HG03135 (cell line): ENCODE results near the gene ERP27.

ENCODE experiments used
- ATAC-seq: cut with Tn5 transposase; IDR thresholded peaks from one replicate; pipeline ENCODE4 v1.9.1; 2021; ENCODE audit warnings: mild to moderate bottlenecking, moderate library complexity; ENCODE audit not compliant: unreplicated experiment

Gene ERP27

DNA sequence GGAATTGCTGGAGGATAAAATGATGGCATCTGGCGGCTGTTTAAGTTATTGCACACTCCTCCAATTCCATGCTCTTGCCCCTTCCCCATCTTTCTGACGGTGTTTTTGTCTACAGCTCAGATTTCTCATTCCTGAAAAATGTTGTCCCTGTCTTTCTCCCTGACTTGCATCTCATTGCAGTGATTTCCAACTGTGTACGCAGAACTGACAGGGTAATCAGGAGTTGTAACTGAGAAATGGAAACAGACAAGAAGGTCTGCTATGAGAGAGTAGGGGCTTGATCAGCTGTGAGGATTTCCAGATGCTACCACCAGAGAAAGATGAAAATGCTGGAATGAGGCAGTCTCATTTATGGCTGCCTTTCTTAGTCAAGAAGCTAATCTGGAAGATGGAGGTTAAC, 1.3 kb downstream of the ERP27 start:
- no peak for ATAC-seq

DNA sequence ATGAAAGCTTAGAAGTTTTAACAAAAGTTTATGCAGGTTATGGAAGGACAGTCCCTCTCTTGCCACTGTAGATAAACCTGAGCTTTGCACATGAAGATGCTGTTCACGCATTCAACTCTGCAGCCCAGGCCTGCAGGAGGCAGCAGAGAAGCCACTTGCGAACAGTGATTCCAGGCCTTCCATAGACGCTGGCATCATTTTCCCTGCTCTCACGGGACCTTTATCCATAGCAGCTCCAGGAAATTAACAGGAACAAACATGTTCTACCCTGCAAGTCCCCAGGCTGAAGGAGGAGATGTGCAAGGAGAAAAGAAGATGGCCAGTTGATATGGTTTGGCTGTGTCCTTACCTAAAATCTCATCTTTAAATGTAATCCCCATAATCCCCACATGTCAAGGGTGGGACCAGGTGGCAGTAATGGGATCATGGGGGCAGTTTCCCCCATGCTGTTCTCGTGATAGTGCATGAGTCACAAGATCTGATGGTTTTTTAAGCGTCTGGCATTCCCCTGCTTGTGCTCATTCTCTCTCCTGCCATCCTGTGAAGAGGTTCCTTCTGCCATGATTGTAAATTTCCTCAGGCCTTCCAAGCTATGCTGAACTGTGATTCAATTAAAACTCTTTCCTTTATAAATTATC, 2.0 kb downstream of the ERP27 start:
- ATAC-seq: no peak

DNA sequence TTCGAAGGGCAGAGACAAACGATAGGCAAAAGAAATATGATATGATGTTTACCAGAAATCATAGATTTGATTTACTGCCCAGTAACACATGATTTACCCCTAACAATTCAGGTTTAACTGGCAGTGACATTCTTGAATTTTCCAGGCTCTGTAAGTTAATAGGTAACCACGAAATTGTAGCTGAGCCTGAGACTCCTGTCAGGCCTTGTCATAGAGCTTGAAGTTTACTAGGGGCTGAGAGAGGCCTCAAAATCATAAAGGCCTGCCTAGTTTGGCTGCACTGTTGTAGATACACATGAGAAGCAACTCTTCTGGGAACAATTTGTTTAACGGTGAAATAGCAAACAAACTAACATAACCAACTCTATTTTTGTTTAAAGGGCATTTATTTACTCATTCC, 3.3 kb downstream of the ERP27 start:
- no peak for ATAC-seq

DNA sequence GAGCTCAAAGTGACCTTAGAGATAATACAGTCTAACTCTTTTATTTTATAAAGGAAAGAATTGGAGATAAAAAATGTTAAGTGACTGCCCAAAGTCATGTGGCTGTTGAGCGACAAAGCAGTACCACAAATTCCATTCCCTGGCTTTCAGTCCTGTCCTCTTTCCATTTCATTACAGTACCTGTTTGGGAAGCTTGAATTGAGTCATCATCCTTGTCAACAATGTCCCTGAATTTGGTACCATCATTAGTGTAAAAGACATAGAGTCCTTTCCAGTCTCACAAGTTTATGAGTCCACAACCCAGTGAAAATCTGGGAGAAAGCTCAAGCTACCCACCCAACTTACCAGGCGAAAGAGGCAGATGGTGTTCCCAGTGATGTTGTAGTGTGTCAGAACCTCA, 3.8 kb downstream of the ERP27 start:
- ATAC-seq: no peak

DNA sequence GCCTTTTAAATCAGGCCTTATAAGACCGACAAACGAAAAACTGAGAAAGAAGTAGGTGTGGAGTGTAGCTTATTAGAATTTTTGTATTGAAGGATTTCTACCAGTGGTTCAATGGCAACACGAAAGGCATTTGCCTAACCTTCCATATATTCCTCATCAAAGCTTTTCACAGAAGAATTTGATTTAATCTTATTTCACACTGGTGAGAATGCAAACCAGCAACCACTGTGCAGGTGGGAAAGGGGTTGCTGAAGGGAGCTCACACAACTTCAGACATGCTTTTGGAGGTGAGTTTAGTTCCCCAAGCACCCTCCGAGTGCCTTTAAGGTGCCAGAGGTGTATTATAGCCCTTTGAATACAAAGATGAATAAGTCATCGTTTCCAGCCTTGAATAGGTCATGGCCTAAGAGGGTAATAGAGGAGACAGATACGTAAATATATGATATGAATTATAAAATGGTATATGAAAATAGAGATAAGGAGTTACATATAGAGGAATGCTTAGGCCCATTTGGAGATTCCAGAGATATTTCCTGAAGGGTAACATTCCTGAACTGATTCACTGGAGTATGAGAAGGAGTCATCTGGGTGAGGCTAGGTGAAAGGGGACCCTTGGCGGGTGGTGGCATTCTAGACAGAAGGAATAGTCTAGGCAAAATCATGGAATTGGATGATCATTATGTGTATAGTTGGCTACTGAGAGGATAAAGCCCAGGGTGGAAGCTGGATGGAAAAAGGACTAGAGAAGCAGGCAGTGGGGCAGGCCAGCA, 6.4 kb downstream of the ERP27 start:
- ATAC-seq: no peak

DNA sequence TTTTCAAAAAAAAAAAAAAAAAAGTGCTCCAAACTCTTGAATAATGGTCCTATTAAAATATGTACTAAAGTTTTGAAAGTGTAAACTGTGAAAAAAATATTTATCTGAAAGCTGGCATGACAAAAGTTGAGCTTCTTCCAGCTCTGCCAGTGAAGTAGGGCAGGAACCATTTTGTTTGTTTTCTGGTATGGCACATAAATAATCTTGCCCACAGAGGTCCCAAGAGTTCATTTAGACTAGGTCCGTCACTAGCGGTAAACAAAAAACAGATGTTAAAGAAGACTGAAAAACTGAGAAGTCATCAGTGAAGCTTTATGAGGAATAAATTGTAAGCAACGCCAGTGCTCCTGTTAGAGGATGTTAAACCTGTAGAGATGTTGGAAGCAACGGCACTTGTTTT, 7.0 kb downstream of the ERP27 start:
- no peak for ATAC-seq

DNA sequence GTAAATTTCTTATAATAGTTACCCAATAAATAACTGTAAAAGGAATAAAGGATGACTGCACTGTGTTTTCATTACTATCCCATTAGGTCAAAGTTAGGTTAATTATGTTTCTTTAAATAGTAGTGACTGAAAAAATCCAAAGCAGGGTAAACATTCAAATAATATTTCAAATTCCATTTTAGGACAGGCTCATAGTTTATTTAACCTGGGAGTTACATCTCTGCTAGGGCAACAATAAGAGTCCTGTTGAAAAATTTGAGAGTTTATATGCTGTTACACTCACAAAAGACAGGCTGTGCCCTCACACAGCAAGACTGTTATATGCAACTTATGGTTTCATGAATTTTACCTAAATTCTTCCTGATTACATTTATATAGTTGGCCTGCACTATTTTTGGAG, 8.0 kb downstream of the ERP27 start:
- no peak for ATAC-seq

DNA sequence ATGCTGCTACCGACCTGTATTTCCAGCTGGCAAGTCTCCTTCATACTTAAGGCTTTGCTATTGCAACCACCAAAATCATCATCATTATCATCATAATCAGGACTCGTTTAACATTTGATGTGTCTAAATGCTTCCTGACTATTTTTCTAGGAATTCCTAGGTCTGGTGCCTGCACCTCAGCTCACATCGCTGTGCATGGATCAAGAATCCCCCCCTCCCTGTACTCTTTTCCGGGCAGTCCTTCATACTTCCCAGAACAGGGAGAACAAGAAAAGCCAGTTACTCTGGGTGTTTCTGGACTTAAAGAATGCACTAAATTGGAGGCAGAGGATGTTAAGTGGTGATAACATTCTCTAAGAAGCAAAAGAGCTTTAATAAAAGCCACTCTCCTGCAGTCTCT, 9.4 kb downstream of the ERP27 start:
- ATAC-seq: no peak

DNA sequence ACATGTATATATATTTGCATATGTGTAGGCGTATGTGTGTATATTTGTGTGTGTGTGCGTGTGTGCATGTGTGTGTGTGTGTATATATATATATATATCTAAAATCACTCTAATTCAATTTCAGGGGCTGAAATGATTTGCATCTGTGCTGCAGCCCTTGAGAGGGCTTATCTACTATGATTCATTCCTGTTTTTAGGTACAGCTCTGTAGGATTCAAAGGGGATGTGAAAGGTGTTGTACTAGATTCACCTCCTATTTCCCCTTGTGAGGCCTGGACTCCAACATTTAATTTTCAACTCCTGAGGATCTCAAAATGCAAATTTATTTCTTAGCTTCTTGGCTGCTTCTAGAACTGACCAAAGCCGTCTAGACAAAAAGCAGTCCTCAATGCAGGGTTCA, 11.1 kb downstream of the ERP27 start:
- no peak for ATAC-seq

DNA sequence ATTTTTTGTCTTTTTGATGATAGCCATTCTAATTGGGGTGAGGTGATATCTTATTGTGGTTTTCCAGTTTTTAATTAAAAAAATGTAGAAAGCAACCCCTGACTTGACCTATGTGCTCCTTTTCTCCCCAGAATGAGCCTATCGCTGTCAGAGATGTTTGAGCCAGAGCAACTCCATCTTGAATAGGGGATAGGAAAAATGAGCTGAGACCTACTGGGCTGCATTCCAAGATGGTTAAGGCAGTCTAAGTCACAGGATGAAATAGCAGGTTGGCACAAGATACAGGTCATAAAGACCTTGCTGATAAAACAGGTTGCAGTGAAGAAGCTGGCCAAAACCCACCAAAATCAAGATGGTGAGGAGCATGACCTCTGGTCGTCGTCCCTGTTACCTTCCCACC, 13.8 kb downstream of the ERP27 start:
- ATAC-seq: no peak

DNA sequence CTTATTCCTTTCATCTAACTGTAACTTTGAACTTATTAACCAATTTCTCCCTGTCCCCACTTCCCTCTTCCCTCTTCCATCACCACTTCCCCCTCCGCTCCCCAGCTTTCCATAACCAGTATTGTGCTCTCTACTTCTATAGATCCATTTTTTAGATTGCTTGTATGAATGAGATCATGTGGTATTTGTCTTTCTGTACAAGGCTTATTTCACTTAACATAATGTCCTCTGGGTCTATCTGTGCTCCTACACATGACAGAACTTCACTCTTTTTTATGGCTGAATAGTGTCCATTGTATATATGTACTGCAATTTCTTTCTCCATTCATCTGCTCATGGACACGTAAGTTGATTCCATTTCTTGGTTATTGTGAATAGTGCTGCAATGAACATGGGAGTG, 14.4 kb downstream of the ERP27 start:
- no peak for ATAC-seq

DNA sequence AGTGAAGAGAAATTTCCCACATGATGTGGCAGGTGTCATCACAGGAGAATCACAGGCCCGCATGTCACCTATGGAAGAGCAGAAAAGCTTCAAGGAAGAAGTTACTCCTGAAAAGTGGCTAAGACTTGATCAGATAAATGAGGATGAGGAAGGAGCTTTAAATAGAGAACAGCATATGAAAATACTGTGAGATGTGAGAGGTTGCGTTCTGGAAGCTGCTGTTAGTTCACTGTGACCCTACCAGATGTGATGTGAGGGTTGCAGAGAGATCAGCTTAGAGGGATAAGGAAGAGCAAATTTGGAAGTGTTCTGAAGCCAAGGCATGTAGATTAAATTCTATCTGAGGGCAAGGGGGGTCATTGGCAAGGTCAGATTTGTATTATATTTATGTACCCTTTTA, 17.1 kb downstream of the ERP27 start:
- ATAC-seq: no peak

DNA sequence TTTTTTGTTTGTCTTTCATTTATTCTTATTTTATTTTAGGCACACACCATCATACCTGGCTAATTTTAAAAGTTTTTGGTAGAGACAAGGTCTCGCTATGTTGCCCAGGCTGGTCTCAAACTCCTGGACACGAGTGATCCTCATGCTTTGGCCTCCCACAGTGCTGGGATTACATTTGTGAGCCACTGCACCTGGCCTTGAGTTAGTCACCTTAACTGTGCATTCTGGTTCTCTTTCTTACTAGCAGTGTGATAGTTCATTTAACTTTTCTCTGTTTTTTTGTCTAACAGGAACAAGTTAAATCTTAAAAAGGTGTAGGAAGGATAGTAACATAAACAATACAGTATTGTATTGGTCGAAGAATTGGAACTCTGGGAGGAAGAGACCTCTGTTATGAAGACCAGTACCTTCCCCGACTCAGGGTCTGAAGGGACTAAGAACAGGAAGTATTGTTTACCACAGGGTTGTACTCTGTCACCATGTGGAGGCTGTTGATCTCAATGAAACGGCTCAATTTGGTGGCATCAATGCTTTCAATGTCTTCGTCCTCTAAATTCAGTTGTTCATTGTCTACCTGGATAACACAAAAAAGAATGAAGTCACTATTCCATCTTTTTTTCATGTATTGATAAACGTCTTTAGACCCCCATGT, 17.7 kb downstream of the ERP27 start:
- no peak for ATAC-seq

DNA sequence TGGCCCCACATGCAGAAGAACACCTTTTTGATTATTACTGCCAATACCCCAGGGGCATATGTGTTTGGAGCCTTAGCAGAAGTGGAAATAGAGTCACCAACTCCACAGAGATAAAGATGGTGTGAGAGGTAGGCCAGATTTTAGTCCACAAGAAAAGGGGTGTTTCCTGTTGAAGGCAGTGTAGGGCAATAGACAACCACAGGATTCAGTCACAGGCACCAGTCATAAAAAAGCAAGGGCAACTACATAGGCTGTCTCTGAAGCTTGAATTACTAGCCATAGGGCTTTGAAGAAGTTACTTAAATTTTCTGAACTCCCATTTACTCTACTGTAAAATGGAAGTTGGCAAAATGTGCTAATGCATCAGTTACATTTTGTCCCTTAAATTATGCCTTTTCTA, 18.9 kb downstream of the ERP27 start:
- ATAC-seq: no peak

DNA sequence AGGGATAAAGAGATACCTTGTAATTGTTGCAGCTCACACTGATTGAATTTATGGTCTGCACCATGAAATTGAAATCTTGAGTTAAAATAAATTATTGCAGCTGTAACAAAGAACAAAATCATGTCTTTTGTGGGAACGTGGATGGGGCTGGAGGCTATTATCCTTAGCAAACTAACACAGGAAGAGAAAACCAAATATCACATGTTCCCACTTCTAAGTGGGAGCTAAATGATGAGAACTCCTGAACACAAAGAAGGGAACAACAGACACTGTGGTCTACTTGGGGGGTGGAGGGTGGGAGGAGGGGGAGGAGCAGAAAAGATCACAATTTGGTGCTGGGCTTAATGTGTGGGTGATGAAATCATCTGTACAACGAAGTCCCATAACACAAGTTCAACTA, 22.6 kb downstream of the ERP27 start:
- no peak for ATAC-seq

DNA sequence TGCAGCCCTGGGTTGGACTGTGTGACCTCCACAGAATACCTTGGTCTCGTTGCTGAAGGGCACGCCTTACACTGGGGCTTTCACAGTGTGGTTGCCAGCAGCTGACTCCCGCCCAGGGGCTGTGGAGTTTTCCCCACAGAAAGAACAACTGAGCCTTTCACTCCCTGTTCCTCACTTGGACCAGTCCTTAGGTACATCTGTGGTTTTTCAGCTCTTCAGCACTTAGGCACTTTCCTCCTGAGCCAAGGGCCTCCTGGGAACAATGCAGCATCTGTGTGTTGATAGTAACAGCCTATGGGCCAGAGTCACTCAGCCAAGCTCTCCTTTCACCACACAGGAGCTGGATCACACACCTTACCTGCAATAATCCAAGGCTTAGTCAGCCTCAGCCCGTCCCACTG, 25.0 kb downstream of the ERP27 start:
- ATAC-seq: no peak

DNA sequence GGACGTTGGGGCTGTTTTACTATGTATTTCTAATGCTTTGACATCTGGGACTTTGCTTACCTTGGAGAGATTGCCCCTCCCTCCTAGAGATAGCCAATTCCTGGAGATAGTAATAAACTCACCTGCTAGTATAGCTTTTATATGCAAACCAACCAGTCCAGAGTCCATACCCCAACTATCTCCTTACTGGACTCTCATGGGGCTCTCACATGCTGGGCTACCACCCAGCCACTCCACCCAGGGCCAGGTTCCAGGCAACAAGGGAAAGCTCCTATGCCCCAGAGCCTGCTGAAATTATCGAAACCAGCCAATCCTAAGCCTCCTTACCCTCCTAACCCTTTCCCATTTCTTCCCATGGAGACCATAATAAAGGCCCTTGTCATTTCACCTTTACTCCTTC, 27.2 kb downstream of the ERP27 start:
- no peak for ATAC-seq

DNA sequence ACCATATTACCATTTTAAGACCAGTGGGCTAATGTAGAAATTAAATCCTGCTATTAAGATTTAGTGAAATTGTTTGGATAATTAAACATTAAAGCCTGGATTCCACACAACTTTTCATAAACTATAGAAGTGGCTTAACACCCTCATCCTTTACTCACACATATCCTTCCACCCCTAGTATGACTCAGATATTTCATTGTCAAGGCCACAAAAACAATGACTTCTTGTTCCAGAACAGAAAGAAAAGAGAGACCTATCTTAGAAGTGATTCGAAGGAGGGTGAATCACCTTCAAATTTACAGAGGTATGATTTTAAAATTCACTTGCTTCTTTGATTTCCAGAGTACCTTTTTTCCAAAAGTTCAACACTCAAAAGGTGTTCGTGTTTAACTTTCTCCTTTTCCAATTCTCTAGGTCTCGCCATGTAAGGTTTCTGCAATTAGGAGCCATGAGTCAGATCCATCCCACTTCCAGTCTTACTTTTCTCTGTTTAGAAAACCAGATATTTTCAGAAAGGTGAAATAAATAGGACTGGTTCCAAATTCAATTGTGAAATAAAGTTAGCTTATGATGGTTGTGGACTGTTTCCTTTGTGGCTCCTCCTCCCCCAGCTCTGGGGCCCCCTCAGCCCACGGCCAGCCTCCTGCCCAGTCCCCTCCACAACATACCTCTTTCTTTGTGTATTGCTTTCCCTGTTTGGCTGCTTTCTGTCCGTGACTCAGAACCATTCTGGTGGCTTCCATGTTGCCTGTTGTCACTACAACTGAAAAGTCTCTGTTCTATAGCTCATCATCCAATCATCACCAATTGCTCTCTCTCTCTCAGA, 28.0 kb downstream of the ERP27 start:
- no peak for ATAC-seq

DNA sequence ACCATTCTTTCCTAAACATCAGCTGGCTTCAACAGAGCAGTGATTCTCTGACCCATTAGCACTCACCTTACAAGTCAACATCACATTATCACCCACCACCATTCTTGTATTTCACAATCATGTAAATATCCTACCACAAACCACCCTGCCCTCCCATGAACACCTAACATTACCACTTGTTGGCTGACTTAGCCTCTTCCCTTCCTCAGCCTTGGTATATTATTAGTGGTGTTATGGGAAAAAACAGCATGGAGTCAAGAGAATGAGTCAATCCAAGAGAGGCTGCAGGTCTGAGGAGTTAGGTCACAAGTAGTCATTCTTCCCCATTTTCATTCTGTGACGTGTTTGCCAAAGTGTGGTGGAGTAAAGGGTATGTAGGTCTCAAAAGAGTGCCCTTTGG, 30.4 kb downstream of the ERP27 start:
- no peak for ATAC-seq

DNA sequence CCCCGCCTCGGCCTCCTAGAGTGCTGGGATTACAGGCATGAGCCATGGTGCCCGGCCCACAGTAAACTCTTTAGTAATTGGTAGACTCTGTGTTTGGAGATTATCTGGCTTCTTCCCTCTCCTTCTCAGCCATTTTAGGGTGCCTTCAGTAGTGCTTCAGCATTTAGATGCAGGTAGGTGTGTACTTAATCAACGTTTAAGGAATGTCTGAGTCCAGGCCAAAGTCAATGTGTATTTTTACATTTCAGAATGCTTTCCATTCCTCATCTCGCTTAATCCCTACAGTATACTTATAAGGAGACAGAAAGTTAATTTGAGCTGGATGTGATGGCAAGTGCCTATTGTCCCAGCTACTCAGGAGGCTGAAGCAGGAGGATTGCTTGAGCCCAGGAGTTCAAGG, 32.2 kb downstream of the ERP27 start:
- ATAC-seq: no peak

DNA sequence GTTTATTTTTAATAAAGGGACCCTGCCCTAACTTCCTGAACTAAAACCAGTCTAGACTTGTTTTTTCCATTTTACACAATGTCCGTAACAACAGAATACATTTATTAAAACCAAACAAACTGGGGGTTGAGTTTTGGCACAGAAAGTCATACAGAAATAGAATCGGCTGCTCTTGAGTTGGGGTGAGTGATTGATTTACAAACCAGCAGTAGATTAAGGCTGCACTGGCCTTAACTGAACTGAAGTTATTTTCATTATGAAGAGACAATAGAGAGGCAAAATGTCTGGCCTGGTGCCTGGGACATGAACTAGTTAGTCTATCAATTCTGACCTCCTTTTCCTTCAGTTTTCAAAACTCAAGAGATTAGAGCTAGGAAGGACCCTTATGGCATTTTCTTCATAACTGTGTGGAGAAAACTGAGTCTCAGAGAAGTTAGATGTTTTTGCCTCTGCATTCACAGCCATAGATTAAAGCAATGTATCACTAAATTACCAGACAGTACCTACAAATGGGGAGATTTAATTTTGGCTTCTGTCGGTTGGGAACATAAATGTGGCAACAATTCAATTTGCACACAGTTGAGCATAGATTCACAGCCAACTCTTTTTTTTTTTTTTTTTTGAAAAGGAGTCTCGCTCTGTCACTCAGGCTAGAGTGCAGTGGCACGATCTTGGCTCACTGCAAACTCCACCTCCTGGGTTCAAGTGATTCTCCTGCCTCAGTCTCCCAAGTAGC, 32.9 kb downstream of the ERP27 start:
- no peak for ATAC-seq
